ENCODE measurements around the gene NUMBL. TPM values are rescaled to one million over a fixed set of nuclear protein-coding genes. Genes with fewer than 3 reads are reported as not detected.

The NUMBL gene
- total and polyA plus RNA-seq, 7 experiments from 2014 or later = 0.28 to 28.6 (median 9.5) TPM

Other genes with a start within 250 kb of the NUMBL start
- 10 to 100 TPM; 15.2 to 44.1 (median 17.8) TPM for gene SERTAD3, start 246.3 kb downstream of the NUMBL start, total RNA-seq
- 1 to 10 TPM; 2.7 to 4.4 TPM for gene SERTAD3, start 246.3 kb downstream of the NUMBL start, polyA plus RNA-seq
- gene BLVRB, start 224.9 kb downstream of the NUMBL start, total RNA-seq = 10 to 100 TPM; 11.0 to 42.2 (median 13.3) TPM
- gene BLVRB, start 224.9 kb downstream of the NUMBL start, polyA plus RNA-seq = 10 to 100 TPM; 27.6 TPM
- gene SPTBN4, start 223.7 kb downstream of the NUMBL start, total RNA-seq = 1 to 10 TPM in 1 of 5 experiments, under 1 TPM in 4; 0.27 to 1.5 (median 0.80) TPM
- under 1 TPM in 1 of 2 donors, not detected in 1; 0.20 TPM for gene SPTBN4, start 223.7 kb downstream of the NUMBL start, polyA plus RNA-seq
- gene SHKBP1, start 113.8 kb downstream of the NUMBL start, total RNA-seq = 100 to 1,000 TPM in 4 of 5 experiments, 10 to 100 TPM in 1; 98.4 to 218 (median 139) TPM
- 100 to 1,000 TPM in 1 of 2 donors, 10 to 100 TPM in 1; 92.8 to 140 TPM for gene SHKBP1, start 113.8 kb downstream of the NUMBL start, polyA plus RNA-seq
- 100 to 1,000 TPM in 4 of 5 experiments, 10 to 100 TPM in 1; 62.4 to 116 (median 111) TPM for gene LTBP4, start 89.3 kb downstream of the NUMBL start, total RNA-seq
- gene LTBP4, start 89.3 kb downstream of the NUMBL start, polyA plus RNA-seq = 10 to 100 TPM; 21.8 to 41.4 TPM
- gene COQ8B, start 26.2 kb upstream of the NUMBL start, total RNA-seq = 10 to 100 TPM; 26.2 to 48.3 (median 43.8) TPM
- 10 to 100 TPM; 14.4 to 21.9 TPM for gene COQ8B, start 26.2 kb upstream of the NUMBL start, polyA plus RNA-seq
- gene ITPKC, start 26.5 kb upstream of the NUMBL start, total RNA-seq = 1 to 10 TPM; 4.9 to 9.0 (median 7.3) TPM
- 1 to 10 TPM; 3.0 to 6.5 TPM for gene ITPKC, start 26.5 kb upstream of the NUMBL start, polyA plus RNA-seq
- 10 to 100 TPM in 1 of 5 experiments, 1 to 10 TPM in 4; 5.5 to 13.7 (median 7.8) TPM for gene ACTMAP, start 59.8 kb upstream of the NUMBL start, total RNA-seq
- 1 to 10 TPM; 3.2 to 3.6 TPM for gene ACTMAP, start 59.8 kb upstream of the NUMBL start, polyA plus RNA-seq
- gene SNRPA, start 60.6 kb upstream of the NUMBL start, total RNA-seq = 100 to 1,000 TPM in 1 of 5 experiments, 10 to 100 TPM in 4; 64.1 to 166 (median 72.7) TPM
- 10 to 100 TPM; 44.1 to 57.2 TPM for gene SNRPA, start 60.6 kb upstream of the NUMBL start, polyA plus RNA-seq
- 1 to 10 TPM in 2 of 5 experiments, not detected in 3; 4.9 to 7.2 TPM for gene MIA, start 84.9 kb upstream of the NUMBL start, total RNA-seq
- gene MIA, start 84.9 kb upstream of the NUMBL start, polyA plus RNA-seq = not detected
- gene RAB4B, start 87.6 kb upstream of the NUMBL start, total RNA-seq = 10 to 100 TPM; 37.6 to 63.0 (median 52.5) TPM
- 10 to 100 TPM; 54.7 to 65.2 TPM for gene RAB4B, start 87.6 kb upstream of the NUMBL start, polyA plus RNA-seq
- gene EGLN2, start 108.5 kb upstream of the NUMBL start, total RNA-seq = 100 to 1,000 TPM; 122 to 239 (median 157) TPM
- gene EGLN2, start 108.5 kb upstream of the NUMBL start, polyA plus RNA-seq = 100 to 1,000 TPM; 154 to 254 TPM
- gene CYP2A6, start 159.8 kb upstream of the NUMBL start, total RNA-seq = under 1 TPM in 3 of 5 experiments, not detected in 2; 0.19 to 0.43 (median 0.27) TPM
- gene CYP2A6, start 159.8 kb upstream of the NUMBL start, polyA plus RNA-seq = not detected
- not detected for gene CYP2A7, start 191.6 kb upstream of the NUMBL start, total RNA-seq
- not detected for gene CYP2A7, start 191.6 kb upstream of the NUMBL start, polyA plus RNA-seq

Data from naive thymus-derived CD4-positive, alpha-beta T cell (primary cell).